Endothelial cell of umbilical vein (primary cell): Measurements from ENCODE around the gene GALNT13. TPM values are rescaled to one million over a fixed set of nuclear protein-coding genes. Genes with fewer than 3 reads are reported as not detected.

ENCODE experiments used
- BruUV-seq: library from RNA; stranded (reverse); fragments of 400-500 nt; replicated peaks from 2 replicates; lab custom pipeline; 2021; lab: Mats Ljungman, UMichigan
- CTCF ChIA-PET: fragments of 300-600, 350-600 bp; sonication (Branson Sonifier 250); formaldehyde crosslinking; loops from one replicate; lab custom pipeline; 2021; ENCODE audit warnings: antibody characterized with exemption, inconsistent platforms; lab: Charles Lee
- POLR2A ChIA-PET: fragments of 300-600, 350-600 bp; sonication (Branson Sonifier 250); formaldehyde crosslinking; loops from one replicate; lab custom pipeline; 2021; ENCODE audit warnings: antibody characterized with exemption, inconsistent platforms; lab: Charles Lee
- DNase-seq: peaks from one replicate; pipeline ENCODE4 v3.0.0-alpha.2; 2011; ENCODE audit warnings: low read depth, low spot score
- FAIRE-seq: peaks from 2 replicates; lab custom pipeline; 2011; peaks lifted over from hg19 to GRCh38; lab: Jason Lieb, UNC
- H2AFZ ChIP-seq: 2 replicates; pipeline ENCODE4 v1.6.0; 2012; ENCODE audit warnings: low read depth, low read length, control low read depth, inconsistent platforms
- H3K27ac ChIP-seq: 2 replicates; pipeline ENCODE4 v1.5.1; 2011; ENCODE audit warnings: low read depth, mild to moderate bottlenecking, control low read depth, low read length, moderate library complexity; ENCODE audit not compliant: insufficient read depth
- H3K27me3 ChIP-seq, 2 experiments: 2 replicates each; pipeline versions ENCODE4 v1.6.0 to v1.6.1; 2011; ENCODE audit warnings: low read length in 2 of 2, mixed read lengths in 1 of 2; ENCODE audit not compliant: control insufficient read depth in 2 of 2, insufficient read depth in 2 of 2
- H3K36me3 ChIP-seq, 2 experiments: 2 replicates in 1 of 2; 3 replicates in 1 of 2; pipeline ENCODE4 v1.5.1; 2011; ENCODE audit warnings: low read length in 2 of 2, mild to moderate bottlenecking in 1 of 2, moderate library complexity in 1 of 2; ENCODE audit not compliant: control insufficient read depth in 2 of 2, insufficient read depth in 2 of 2; ENCODE audit errors: extremely low read depth in 1 of 2
- H3K4me1 ChIP-seq: 3 replicates; pipeline ENCODE4 v1.5.1; 2011; ENCODE audit warnings: mild to moderate bottlenecking, low read length; ENCODE audit not compliant: control insufficient read depth, insufficient read depth; ENCODE audit errors: extremely low read depth
- H3K4me2 ChIP-seq: 2 replicates; pipeline ENCODE4 v1.6.1; 2011; ENCODE audit warnings: low read length, control low read depth, mixed read lengths; ENCODE audit not compliant: insufficient read depth
- H3K4me3 ChIP-seq, 3 experiments: fragments of 200-600 bp in 1 of 3; sonication (generic), shearing (Covaris generic) in 1 of 3; replicated peaks in 1 of 3; 2 replicates each; pipeline ENCODE4 v1.5.1; 2011 to 2016; ENCODE audit warnings: control low read depth in 3 of 3, low read length in 3 of 3, mild to moderate bottlenecking in 2 of 3, inconsistent platforms in 1 of 3, low read depth in 1 of 3, moderate library complexity in 1 of 3; ENCODE audit not compliant: insufficient read depth in 1 of 3
- H3K79me2 ChIP-seq: 2 replicates; pipeline ENCODE4 v1.6.0; 2012; ENCODE audit warnings: low read length, inconsistent platforms; ENCODE audit not compliant: control insufficient read depth, insufficient read depth
- H3K9ac ChIP-seq: replicated peaks from 2 replicates; pipeline ENCODE3; 2011; ENCODE audit warnings: low read length, control low read depth; ENCODE audit not compliant: insufficient read depth; ENCODE audit errors: extremely low read depth
- H3K9me1 ChIP-seq: replicated peaks from 3 replicates; pipeline ENCODE4 v1.6.0; 2011; ENCODE audit warnings: mild to moderate bottlenecking, low read length; ENCODE audit not compliant: control insufficient read depth, insufficient read depth; ENCODE audit errors: extremely low read depth
- H3K9me3 ChIP-seq: replicated peaks from 2 replicates; pipeline ENCODE4 v1.5.1; 2012; ENCODE audit warnings: low read length, inconsistent platforms; ENCODE audit not compliant: control insufficient read depth, insufficient read depth
- H4K20me1 ChIP-seq: replicated peaks from 2 replicates; pipeline ENCODE3; 2011; ENCODE audit warnings: mild to moderate bottlenecking, low read length; ENCODE audit not compliant: control insufficient read depth, insufficient read depth; ENCODE audit errors: extremely low read depth
- CTCF ChIP-seq, 2 donors: IDR thresholded peaks; 1 replicate in 1 of 2; 2 replicates in 1 of 2; pipeline ENCODE4 v1.5.1; 2011; ENCODE audit warnings: low read length in 2 of 2, mild to moderate bottlenecking in 2 of 2, moderate library complexity in 2 of 2, control low read depth in 1 of 2, inconsistent platforms in 1 of 2, low read depth in 1 of 2; ENCODE audit not compliant: insufficient read depth in 1 of 2; ENCODE audit errors: extremely low read depth in 1 of 2
- EZH2 ChIP-seq: IDR thresholded peaks from 2 replicates; pipeline ENCODE4 v1.6.1; 2012; ENCODE audit warnings: borderline replicate concordance, low read depth, mild to moderate bottlenecking, moderate library complexity, low read length, inconsistent platforms; ENCODE audit not compliant: severe bottlenecking
- FOS ChIP-seq: IDR thresholded peaks from 2 replicates; pipeline ENCODE4 v1.6.1; 2011; ENCODE audit warnings: mild to moderate bottlenecking, low read length, moderate library complexity, borderline replicate concordance; ENCODE audit not compliant: insufficient read depth
- GATA2 ChIP-seq: IDR thresholded peaks from 2 replicates; pipeline ENCODE4 v1.7.0; 2011; ENCODE audit warnings: low read depth, mild to moderate bottlenecking, moderate library complexity, mixed read lengths, low read length; ENCODE audit not compliant: insufficient read length, insufficient read depth
- JUN ChIP-seq: IDR thresholded peaks from 2 replicates; pipeline ENCODE4 v1.6.1; 2011; ENCODE audit warnings: borderline replicate concordance, low read depth; ENCODE audit not compliant: insufficient read length, insufficient read depth
- MAX ChIP-seq: IDR thresholded peaks from 2 replicates; pipeline ENCODE4 v1.6.1; 2011; ENCODE audit not compliant: insufficient read depth, insufficient read length
- MYC ChIP-seq: IDR thresholded peaks from one replicate; pipeline ENCODE4 v1.6.1; 2011; ENCODE audit warnings: mild to moderate bottlenecking, low read depth, low read length
- POLR2A ChIP-seq: IDR thresholded peaks from 2 replicates; pipeline ENCODE4 v1.6.1; 2012; ENCODE audit warnings: low read depth, mild to moderate bottlenecking, control low read depth, low read length
- POLR2AphosphoS5 ChIP-seq: IDR thresholded peaks from 2 replicates; pipeline ENCODE4 v1.6.1; 2012; ENCODE audit warnings: low read depth, mild to moderate bottlenecking, control low read depth, low read length, moderate library complexity; ENCODE audit not compliant: insufficient read depth
- dilution Hi-C: fragments of 300-500 bp; cut with MboI; formaldehyde crosslinking; loops from one replicate; pipeline ENCODE4 v1.15.0; 2019; ENCODE audit warnings: low sequenced_read_pairs; ENCODE audit not compliant: extremely low pct_ligation_motif_present
- intact Hi-C: fragments of 100-400 bp; cut with micrococcal nuclease; formaldehyde crosslinking; loops from one replicate; pipeline ENCODE4 v1.10.0; 2022
- polyA plus RNA-seq, 4 experiments: library from polyadenylated mRNA; depleted of rRNA in 3 of 4; stranded (reverse) in 3 of 4; unstranded in 1 of 4; fragments of >200 nt; gene quantifications; 2 replicates each; pipeline versions ENCODE4 v1.2.1 to v1.2.3, GENCODE V29; 2011 to 2012; ENCODE audit warnings: missing spikeins in 1 of 4
- total RNA-seq: library from RNA; stranded (reverse); gene quantifications from 2 replicates; pipeline ENCODE4 v1.2.3, GENCODE V29; 2021

The GALNT13 gene
- total and polyA plus RNA-seq, 2 donors (not counting 3 experiments of a cell fraction or from before 2014, with no cell fraction given), result 0.06 TPM; not detected in 1

- Histone ChIP-seq H3K9me3 (no peaks in the 10 kb centered on the region), H3K36me3 (no peaks in the 10 kb centered on the region), H3K4me2 (no peak overlapping the region), H2AFZ (no peak overlapping the region), H3K79me2 (no peaks in the 10 kb centered on the region), H3K27ac (no peak overlapping the region), H3K4me3 (no peak overlapping the region), H3K9ac (no peak overlapping the region), H4K20me1 (no peaks in the 10 kb centered on the region), H3K27me3 (no peaks in the 10 kb centered on the region), H3K9me1 (no peaks in the 10 kb centered on the region), H3K4me1 (no peaks in the 10 kb centered on the region)
- TF ChIP-seq GATA2 (no peak), MYC (no peak), JUN (no peak), FOS (no peak), POLR2AphosphoS5 (no peak), CTCF (IDR thresholded peaks at IDR 0.05; ENCODE audit: extremely low read depth in 1 of 2, insufficient read depth in 1 of 2, low read depth in 1 of 2, low read length in 2 of 2) (no peak), MAX (no peak), POLR2A (no peak), EZH2 (no peak)
- ChIA-PET CTCF (no interaction called here), POLR2A (no interaction called here)
- intact Hi-C loops, result no loop called here
- no TSS peak for BruUV-seq
- DNase-seq, result no peak
- no peak for FAIRE-seq
- dilution Hi-C loops, result no loop called here
These were observed 623.7 kb downstream of the GALNT13 start for GRCh38 chr2:154495455-154495868.
